ENCODE results near the gene RIMKLB.
"Not testable (repeated sequence)": the region's sequence is repeated elsewhere in the genome, so short reads cannot be mapped to it uniquely, and the experiment has no call there.

Gene RIMKLB

DNA sequence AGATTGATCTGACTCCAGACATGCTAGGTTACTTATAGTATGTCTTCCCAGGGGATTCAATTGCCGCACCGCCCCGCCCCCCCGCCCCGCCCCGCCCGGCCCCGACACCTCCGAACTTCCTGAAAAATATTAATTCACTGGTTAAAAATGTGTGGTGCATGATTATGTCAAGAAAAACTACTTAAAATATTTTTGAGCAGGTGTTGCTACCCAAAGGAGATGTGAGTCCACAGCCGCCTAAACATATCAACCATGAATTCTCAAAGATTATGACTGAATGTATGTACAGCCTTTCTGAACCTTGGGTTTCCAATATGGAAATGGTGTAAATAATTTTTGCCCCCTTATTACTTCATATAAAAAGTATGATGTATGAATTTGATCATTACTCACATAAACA lies 2.7 kb upstream of the RIMKLB start:
- no peak for DNase-seq

DNA sequence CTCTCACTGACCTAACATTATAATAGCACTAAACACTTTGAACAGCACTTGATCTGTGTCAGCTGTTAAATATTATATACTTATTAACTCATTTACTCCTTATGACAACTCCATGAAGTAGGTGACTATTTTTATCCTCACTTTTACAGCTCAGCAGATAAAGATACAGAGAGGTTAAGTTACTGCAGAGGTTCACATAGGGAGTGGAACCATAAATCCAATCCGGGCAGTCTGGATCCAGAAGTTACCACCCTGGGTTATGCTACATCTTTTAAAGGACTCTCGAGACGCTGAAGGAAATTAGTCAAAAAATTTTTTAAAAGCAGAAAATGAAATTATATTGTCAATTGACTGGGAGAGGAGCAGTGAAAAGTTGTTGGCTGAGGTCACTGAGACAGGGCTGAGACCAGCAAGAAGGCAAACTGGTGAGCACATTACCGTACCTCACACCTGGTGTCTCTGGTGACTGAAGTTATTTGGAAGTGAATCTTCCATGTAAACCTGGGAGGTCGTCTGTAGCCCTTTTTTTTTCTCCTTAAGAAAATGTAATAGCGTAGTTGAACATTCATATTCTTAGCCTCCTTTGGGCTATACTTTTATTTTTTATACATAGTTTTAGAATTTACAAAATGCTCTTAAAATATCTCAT lies 1.2 kb upstream of the RIMKLB start:
- DNase-seq = no peak

DNA sequence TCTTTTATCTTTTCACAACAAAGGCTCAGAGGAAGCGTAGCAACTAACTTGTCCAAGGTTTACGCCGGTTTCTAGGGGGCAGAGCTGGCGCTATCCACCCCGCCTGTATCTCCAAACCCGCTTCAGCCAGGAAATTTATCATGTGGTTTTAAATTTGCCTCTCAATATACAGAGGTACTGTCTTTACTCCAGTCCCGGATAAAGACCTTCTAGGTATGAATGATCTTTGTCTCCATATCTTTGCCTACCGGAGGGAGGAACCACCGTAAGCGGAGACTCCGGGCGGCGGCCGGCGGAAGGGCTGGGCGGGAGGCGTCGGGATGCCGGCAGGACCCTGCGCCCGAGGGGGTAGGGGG lies 693 bp upstream of the RIMKLB start:
- DNase-seq = no peak

DNA sequence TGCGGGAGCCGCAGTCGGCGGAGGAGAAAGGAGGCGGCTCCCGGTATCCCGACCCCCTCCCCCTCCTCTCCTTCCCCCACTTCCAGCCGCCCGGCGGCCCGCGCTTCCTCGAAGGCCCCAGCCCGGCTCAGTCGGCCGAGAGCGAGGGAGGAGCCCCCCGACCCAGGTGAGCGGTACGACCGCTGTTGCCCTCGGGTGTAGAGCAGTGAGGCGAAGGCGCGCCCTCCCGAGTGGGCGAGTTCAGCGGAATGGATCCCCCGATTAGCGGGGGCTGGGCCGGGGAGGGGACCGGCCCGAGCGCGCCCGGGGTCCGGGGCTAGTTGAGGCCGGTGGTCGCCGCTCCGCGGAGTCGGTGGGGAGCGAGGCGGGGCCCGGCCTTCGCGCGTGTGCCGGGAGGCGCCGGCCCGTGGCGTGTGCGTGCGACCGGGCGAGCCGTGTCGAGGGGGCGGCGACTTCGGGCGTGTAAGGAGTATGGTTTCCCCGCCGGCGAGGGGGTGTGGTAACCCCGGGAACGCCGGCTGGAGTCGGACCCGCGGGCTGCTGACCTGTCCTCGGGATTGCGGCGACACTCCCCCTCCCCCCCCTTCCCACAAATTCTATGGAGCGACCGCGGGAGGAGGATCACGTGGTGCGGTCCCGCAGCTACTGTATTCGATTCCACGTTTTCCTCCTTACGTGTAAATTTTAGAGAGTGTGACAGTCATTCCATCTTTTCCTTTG lies 501 bp downstream of the RIMKLB start:
- DNase-seq = peak; percentile 41

DNA sequence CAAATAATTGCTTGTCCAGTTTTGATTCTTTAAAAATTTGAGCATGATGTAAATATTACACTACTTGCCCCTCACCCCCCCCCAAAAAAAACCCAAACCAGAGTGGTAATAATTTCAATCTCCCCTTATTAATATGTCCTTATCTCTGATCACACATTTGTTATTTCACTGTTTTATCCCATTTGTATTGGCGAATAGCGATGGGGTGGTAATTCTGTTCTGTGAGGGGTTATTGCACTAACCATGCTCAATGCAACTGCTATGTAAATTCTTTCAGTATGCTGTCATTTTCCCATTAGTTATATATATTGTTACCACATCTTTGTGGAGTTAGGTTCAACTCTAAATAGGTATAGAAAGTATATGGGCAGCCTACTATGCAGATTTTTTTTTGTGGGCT lies 1.1 kb downstream of the RIMKLB start:
- DNase-seq = no peak

DNA sequence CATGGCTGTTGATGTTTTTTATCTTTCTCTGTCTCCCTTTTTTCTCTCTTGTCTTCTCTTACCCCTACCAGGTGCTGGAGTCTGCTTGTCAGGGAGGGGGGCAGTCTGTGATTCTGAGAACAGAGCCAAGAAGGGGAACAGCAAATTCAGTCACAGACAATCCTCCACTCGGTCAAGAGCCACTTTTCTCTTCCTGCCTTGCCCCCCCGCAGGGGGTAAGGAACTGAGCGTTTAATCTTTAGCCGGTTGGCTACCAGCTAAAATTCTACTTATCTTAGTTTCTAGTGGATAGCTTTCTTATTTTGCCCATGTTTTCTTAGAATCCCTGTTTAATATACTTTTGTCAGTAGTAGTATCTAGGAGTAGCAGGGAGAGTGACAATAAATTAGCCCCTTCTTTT lies 1.9 kb downstream of the RIMKLB start:
- no peak for DNase-seq

DNA sequence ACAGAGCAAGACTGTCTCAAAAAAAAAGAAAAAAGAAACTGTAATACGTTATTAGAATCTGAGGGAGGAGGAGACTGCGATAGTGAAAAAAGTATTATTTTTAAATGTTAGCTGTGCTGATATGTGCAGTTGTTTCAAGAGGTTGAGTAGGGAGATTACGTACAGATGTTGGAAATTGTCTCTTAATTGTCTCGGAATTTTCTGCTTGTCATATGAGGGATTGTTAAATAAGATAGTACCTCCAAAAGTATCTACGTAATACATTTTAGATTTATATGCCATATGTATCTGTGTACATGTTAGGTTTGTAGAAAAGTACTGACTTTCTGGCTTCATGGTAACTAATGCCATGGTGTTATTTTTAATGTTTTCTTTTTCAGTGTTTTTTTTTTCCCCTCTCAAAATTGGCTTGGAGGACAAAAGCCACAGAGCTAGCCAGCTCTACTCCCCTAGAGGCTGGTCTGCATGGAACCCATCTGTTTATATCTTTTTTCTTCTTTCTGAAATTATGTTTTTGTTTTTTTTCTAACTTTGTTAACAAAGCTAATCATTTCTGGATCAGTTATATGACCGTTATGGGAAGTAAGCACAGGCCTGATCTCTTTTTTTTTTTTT lies 3.4 kb downstream of the RIMKLB start:
- no peak for DNase-seq

DNA sequence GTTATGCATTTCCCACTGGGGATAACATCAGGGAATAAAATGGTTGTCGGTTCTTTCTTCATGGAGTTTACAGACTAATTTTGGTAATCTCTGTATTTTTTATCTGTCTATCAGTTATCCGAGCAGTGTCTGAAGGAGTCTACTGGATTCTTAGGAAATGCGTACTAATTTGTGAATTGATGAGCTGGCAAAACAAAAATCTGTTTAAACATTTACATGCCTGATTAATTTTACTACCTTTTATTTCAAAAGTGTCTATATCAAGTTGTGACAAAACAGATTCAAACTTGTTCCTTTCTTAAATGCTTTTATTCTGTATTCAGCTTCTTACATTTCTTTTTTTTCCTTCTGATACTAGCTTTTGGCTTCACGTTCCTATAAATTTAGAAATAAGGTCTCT lies 4.4 kb downstream of the RIMKLB start:
- no peak for DNase-seq

DNA sequence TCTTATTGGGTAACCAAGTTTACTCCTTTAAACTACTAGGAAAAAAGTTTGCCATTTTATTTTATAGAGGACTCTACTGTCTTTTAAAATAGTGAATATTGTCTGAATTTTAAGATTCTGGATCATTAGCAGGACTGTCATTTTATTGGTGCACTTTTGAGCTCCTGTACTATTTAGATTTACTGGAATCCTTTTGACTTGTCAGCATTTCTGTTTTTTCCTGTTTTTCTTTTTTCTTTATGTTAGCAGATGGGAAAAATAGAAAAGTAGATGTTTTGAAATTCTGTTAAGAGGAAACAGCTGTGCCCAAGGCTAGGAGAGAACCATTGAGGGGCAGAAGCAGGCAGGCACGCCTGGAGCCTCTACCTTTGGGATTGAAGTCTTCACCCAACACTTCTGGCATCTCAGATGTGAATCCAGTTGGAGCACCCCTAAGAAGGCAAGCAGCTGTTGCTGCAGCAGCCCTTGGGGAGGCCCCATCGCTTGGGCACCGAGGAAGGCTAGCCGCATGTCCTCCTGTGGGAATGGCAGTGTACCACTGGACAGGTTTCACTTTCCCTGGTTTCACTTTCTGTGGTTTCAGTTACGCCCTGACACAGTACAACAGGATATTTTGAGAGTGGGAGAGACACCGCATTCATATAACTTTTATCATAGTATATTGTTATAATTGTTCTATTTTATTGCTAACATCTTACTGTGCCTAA lies 11.5 kb downstream of the RIMKLB start:
- no peak for DNase-seq

DNA sequence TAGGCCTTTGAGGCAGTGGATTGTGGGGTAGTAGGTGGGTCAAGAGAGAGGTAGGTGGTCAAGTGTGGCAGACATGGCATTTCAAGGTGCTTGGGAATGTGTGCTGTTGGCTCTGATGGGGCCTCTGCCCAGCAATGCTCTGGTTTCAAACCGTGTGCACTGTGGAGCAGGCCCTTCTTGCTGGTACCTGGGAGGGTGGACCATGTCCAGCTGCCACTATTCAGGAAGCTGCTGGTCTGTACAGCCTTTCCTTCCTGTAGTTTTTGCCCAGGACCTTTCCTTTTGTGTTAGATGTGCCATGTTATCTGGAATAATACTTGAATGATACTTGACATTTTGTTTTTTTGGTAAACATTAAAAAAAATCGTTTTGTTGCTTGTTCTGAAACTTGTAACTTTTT lies 14.8 kb downstream of the RIMKLB start:
- DNase-seq = no peak

DNA sequence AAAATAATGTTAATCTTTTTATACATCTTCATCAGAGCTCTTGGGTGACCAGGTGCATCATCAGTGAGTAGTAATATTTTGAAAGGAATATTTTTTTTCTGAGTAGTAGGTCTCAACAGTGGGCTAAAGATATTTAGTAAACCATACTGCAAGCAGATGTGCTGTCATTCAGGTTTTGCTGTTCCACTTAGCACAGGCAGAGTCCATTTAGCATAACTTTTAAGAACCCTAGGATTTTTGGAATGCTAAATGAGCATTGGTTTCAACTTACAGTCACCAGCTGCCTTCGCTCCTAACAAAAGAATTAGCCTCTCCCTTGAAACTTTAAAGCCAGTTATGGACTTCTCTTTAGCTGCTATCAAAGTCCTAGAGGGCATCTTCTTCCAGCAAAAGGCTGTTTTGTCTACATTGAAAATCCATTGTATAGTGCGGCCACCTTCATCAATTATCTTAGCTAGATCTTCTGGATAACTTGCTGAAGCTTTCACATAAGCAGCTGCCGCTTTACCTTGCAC lies 24.6 kb downstream of the RIMKLB start:
- no peak for DNase-seq

DNA sequence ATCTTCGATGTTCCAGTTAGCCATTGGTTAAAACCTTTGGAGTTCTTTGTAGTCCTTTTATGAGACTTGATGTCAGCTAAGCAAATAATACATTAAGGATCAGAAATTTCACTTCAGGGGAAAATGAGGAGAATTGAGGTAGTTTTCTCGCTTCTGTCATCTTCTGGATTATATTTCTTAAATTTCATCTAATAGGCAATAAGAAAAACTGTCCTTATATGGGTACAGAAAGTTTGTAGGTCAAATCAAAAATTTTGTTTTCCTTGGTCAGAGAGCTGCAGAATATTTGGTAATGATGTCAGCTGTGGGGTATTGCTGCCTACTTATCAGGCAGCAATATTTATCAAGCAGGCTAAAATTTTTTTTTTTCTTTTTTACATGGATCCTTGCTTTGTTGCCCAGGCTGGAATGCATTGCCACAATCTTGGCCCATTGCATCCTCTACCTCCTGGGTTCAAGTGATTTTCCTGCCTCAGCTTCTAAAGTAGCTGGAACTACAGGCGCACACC lies 37.1 kb downstream of the RIMKLB start:
- no peak for DNase-seq

DNA sequence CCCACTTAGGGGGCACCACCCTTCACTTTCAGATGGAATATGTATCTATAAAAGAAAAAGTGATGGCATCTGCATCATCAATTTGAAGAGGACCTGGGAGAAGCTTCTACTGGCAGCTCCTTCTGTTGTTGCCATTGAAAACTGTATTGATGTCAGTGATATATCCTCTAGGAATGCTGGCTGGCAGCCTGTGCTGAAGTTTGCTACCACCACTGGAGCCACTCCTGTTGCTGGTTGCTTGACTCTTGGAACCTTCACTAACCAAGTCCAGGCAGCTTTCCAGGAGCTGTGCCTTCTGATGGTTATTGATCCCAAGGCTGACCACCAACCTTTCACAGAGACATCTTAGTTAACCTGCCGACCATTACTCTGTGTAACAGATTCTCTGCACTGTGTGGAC lies 44.7 kb downstream of the RIMKLB start:
- no peak for DNase-seq

DNA sequence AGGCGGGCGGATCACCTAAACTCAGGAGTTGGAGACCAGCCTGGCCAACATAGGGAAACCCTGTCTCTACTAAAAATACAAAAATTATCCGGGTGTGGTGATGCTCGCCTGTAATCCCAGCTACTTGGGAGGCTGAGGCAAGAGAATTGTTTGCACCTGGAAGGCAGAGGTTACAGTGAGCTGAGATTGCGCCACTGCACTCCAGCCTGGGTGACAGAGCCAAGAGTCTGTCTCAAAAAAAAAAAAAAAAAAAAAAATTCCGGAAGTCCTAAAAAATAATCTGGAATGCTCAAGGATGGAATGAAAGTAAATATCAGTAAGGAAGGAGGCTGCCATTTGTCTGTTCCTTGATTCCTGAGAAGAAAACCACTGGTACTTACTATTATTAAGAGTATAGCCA lies 45.3 kb downstream of the RIMKLB start:
- not testable (repeated sequence) for DNase-seq

DNA sequence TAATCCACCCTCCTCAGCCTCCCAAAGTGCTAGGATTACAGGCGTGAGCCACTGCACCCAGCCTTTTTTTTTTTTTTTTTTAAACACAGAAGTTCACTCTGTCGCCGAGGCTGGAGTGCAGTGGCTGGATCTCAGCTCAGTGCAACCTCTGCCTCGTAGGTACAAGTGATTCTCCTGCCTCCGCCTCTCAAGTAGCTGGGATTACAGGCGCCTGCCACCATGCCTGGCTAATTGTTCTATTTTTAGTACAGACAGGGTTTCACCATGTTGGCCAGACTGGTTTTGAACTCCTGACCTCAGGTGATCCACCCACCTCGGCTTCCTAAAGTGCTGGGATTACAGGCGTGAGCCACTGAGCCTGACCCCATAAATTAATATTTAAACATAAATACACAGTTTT lies 47.8 kb downstream of the RIMKLB start:
- DNase-seq = not testable (repeated sequence)

DNA sequence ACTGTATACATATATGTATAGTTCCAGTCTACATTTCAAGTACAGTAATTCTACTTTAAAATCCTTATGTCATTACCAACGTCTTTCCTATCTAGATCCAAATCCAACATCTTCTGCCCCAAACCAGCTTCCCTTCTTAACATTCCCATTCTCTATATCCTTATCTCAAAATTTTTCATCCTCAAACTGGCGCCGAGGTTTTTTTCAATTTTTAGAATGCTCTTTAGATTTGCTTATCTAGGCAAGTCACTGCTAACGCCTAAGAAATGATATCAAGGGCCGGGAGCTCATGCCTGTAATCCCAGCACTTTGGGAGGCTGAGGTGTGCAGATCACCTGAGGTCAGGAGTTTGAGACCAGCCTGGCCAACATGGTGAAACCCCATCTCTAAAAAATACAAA lies 48.3 kb downstream of the RIMKLB start:
- no peak for DNase-seq

DNA sequence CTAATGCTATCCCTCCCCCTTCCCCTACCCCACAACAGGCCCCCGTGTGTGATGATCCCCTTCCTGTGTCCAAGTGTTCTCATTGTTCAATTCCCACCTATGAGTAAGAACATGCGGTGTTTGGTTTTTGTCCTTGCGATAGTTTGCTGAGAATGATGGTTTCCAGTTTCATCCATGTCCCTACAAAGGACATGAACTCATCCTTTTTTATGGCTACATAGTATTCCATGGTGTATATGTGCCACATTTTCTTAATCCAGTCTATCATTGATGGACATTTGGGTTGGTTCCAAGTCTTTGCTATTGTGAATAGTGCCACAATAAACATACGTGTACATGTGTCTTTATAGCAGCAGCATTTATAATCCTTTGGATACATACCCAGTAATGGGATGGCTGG lies 62.3 kb downstream of the RIMKLB start:
- not testable (repeated sequence) for DNase-seq

DNA sequence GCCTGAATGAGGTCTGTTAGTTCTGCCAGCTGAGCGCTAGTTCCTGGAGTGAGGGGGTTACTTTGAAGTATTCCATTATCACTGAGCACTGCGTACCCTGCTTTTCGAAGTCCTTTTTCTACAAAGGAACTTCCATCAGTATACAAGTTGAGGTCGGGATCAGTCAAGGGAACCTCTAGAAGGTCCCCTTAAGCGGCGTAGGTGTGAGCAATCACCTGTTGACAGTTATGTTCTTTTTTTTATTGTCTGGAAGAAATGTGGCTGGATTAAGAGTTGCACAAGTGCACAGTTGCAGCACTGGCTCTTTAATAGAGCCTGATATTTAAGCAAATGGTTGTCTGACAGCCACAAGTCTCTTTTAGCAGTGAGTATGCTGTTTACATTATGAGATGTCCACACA lies 64.9 kb downstream of the RIMKLB start:
- not testable (repeated sequence) for DNase-seq

DNA sequence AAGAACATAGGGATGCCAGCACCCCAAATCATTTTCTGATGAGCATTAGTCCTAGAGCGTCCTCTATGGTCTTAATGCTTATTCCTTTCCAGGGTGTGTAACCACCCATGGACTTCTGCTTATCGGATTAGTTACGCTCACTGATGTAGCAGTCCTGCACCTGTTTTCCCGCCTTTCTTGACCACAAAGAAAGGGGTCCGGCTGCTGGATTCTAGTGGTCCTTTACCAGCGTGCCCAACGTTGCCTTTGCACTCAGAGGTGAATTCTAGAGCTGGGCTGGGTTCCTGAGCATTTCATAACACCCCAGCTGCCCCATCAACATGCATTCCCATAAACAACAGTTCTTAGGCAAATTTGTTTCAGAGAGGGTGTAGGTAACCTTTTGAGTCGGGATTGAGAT lies 68.3 kb downstream of the RIMKLB start:
- not testable (repeated sequence) for DNase-seq

DNA sequence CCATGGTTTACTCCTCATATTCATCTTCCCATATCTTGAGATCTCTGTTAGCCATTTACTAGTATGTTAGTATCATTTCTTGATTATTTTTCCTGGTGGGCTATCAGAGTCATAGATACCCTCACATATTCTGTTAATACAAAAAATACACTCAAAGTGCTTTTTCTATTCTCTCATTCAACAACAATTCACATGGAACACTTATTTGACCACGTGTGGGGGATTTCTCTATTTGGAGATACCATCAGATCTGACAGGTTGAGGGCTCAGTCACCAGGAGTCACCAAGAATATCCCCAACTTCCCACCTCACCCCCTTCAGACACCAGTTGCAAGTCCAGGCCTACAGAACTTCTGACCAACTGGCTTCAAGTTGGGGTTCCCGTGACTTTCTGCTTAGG lies 72.7 kb downstream of the RIMKLB start:
- DNase-seq = no peak

DNA sequence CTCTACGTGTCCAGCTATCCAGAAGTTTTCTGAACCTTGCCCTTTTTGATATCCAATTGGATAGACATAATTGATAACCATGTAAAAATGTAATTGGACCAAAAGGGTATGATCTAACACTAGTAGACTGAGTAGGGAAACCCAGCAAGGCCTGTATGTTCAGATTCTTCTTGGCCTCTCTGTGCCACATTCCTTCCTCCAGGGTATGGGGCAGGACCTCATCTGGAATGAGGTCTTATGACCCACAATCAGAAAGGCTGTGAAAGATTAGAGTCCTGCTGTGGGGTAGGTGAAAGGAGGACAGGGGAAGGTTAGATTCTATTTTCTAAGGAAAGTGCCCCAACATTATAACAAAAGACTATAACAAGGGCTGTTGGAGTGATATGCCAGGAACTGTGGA lies 73.3 kb downstream of the RIMKLB start:
- DNase-seq = no peak

DNA sequence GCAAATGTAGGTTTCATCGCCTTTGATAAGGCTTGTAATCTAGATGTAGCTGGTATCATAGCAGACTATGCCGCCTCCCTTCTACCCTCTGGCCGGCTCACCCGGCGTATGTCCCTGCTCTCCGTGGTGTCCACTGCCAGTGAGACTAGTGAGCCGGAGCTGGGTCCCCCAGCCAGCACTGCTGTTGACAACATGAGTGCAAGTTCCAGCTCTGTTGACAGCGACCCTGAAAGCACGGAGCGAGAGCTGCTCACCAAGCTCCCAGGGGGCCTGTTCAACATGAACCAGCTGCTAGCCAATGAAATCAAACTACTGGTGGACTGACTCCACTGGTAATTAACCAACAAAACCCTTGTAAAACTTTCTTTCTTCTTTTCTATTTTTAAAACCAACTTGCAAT lies 75.7 kb downstream of the RIMKLB start:
- no peak for DNase-seq

DNA sequence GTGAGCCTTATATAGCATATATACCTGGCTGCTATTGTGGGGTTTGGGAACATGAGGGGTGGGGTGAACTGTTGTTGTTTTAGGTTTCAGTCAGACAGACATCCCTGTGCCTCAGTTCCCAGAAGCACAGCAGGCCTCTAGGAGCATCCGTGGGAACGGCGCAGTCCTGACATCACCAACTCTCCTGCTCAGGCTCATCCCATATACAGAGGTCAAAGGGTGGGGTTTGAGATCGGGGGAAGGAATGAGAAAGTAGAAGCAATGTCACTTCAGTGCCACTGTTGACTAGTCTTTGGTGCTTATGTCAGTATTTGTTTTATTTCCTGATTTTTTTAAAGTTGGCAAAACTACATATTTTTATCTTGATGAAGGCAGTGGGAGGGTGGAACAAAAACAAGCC lies 81.5 kb downstream of the RIMKLB start:
- DNase-seq = no peak

DNA sequence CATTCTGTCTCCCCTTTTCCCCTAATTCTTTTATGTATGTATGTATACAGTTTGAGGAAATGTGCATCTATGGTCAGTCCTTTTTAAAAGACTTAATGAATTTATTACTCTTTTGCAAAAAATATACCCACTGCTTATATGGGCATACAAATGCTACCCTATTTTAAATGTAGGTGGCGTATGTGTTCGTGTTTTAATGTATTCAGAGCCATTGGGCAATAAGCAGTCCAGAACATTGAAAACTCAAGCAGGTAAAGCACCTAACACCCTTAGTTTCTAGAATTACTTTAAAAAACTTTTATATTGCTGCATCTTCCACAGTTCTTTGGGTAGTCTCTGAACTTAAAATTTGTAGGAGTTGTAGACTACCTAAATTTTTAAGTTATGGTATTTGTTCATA lies 82.1 kb downstream of the RIMKLB start:
- DNase-seq = no peak
